ENCODE results near the gene SHLD2.
"Not testable (repeated sequence)": the region's sequence is repeated elsewhere in the genome, so short reads cannot be mapped to it uniquely, and the experiment has no call there.

SHLD2 gene

GRCh38 chr10:87219370-87219769, 124.4 kb downstream of the SHLD2 start:
- not testable (repeated sequence) for DNase-seq

GRCh38 chr10:87222789-87223188, 127.8 kb downstream of the SHLD2 start:
- not testable (repeated sequence) for DNase-seq

GRCh38 chr10:87225148-87225547, 130.1 kb downstream of the SHLD2 start, which contains the start of gene NUTM2A:
Gene NUTM2A (plus strand): TSS chr10:87225448. CDS start chr10:87225831, 383 bp downstream.
- not testable (repeated sequence) for DNase-seq

GRCh38 chr10:87228247-87228646, 133.2 kb downstream of the SHLD2 start:
- DNase-seq, result not testable (repeated sequence)

GRCh38 chr10:87229211-87229610, 134.2 kb downstream of the SHLD2 start:
- not testable (repeated sequence) for DNase-seq

GRCh38 chr10:87234854-87235253, 139.8 kb downstream of the SHLD2 start:
- not testable (repeated sequence) for DNase-seq

GRCh38 chr10:87237244-87237643, 142.2 kb downstream of the SHLD2 start:
- DNase-seq, result not testable (repeated sequence)

- not testable (repeated sequence) for DNase-seq
Observed at GRCh38 chr10:87239346-87239808, 144.4 kb downstream of the SHLD2 start.

Measured in activated CD8-positive, alpha-beta memory T cell treated with anti-CD3 and anti-CD28 coated beads, Interleukin-2, amount 50 U/mL, for 48 hours (primary cell).